GM18907 (cell line): Measurements from ENCODE around the gene TSPAN15.
"Not testable (repeated sequence)": the region's sequence is repeated elsewhere in the genome, so short reads cannot be mapped to it uniquely, and the experiment has no call there.

ENCODE experiments used
- ATAC-seq: cut with Tn5 transposase; IDR thresholded peaks from one replicate; pipeline ENCODE4 v1.9.1; 2021; ENCODE audit warnings: mild to moderate bottlenecking, moderate library complexity; ENCODE audit not compliant: unreplicated experiment

Gene TSPAN15

DNA sequence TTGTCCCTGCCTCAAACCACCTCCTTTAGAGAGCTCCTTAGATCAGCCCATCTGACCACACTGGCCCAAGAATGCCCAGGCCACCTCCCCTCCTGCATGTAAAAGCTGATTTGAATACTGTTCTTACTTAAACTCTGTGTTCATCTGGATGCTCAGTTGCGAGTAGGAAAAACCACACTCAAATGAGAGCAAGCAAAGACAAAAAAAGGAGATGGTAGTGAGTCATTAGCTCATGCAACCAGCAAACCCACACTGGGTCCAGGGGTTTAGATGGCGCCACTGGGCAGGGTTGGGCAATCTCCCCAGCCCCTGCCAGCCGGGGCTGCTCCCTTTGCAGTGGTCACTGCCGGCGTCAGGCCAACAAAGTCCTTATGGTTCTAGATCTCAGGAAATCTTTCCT lies 32.7 kb downstream of the TSPAN15 start:
- no peak for ATAC-seq

DNA sequence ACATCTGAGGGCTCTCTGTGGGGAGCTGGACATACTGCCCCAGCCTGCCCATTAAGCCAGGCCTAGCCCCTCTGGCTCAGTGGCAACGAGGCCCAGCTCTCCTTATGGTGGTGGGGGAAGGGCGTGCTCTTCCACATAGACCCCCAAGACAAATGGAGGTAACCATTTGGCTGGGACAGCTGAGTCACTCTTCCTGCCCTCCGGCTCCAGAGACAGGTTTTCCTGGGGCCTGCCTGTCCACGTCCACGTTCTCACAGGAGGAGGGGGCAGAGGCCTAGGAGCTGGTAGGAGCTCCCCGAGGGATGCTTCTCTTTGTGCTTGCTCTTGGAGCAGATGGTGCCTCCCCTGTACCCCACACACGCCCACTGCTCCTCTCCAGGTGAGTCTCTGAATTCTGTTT lies 33.5 kb downstream of the TSPAN15 start:
- no peak for ATAC-seq

DNA sequence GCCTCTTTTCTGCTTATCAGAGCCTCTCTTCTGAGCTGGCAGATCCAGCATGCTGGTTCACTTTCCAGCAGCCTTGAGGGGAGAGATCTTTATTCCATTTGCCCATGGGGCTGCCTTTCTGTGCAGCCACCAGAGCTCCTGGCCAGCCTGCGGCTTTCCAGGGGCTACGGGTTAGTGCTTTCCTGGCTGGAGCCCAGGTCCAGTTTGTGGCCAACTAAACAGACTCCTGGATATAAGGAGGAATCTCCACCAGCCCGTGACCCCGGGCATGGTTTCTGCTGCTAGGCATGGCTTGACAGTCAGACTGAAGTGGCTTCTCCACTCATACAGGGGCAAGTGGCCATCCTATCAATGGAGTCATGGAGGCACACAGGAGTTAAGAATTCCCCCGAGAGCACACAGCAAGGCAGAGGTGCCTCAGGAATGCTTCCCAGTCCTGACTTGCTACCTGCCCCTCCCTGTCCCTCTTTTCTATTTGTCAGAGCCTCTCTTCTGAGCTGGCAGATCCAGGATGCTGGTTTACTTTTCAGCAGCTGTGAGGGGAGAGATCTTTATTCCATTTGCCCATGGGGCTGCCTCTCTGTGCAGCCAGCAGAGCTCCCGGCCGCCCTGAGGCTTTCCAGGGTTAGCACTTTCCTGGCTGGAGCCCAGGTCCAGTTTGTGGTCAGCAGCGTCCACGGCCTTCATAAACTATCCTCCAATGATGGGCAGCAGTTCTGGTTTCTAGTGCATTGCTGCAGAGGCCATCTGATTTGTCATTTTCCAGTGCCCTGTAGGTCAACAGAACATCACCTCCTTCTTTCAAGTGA lies 35.9 kb downstream of the TSPAN15 start:
- ATAC-seq: no peak

DNA sequence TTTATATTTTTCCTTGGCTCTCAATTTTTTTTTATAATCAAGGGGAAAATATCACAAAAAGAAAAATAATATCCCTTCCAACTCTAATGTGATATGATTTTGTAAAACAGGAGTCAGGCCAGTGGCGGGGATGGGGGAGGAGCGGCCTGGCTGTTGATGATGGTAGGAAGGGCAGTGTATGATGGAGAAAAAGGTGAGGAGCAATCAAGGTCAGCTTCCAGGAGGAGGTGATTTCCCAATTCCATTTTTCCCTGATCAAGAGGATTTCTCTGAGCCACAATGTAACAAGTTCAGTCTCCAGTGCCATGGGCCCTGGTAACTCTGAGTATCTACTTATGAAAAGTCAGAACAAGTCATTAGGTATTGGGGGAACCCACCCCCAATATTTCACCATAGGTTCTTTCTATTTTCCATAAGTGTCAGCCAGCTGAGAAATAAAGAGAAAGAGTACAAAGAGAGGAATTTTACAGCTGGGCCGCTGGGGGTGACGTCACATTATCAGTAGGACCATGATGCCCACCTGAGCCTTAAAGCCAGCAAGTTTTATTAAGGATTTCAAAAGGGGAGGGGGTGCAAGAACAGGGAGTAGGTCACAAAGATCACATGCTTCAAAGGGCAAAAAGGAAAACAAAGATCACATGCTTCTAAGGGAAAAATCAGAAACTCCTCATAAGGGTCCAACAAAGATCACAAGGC lies 37.0 kb downstream of the TSPAN15 start:
- not testable (repeated sequence) for ATAC-seq

DNA sequence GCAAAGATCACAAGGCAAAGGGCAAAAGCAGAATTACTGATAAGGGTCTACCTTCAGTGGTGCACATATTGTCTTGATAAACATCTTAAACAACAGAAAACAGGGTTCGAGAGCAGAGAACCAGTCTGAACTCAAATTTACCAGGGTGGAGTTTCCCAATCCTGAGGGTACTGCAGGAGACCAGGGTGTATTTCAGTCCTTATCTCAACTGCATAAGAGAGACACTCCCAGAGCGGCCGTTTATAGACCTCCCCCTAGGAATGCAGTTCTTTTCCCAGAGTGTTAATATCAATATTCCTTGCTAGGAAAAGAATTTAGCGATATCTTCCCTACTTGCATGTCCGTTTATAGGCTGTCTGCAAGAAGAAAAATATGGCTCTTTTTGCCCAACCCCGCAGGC lies 37.6 kb downstream of the TSPAN15 start:
- ATAC-seq: not testable (repeated sequence)

DNA sequence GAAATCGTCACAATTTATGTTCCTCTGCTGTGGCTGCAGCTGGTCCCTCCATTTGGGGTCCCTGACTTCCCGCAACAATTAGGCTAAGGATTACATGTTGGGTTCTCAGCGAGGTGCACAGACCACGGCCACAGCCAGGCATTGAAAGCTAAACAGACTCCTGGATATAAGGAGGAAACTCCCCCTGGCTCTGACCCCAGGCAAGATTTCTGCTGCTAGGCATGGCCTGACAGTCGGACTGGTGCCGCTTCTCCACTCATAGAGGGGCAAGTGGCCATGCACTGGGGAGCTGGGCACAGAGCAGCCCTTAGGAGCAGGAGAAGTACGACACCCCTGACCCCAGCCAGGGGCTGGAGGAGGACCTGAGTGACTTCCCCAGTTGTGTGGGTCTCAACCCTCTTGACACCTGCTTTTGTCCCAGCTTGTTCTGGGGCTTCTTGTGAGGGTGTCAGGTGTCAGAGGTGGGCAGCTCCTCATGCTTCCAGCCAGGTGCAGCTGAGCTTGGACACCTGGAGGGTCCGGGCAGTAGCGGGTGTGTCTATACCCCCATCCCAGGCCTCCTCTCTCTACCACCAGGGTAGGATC lies 38.3 kb downstream of the TSPAN15 start:
- ATAC-seq: no peak

DNA sequence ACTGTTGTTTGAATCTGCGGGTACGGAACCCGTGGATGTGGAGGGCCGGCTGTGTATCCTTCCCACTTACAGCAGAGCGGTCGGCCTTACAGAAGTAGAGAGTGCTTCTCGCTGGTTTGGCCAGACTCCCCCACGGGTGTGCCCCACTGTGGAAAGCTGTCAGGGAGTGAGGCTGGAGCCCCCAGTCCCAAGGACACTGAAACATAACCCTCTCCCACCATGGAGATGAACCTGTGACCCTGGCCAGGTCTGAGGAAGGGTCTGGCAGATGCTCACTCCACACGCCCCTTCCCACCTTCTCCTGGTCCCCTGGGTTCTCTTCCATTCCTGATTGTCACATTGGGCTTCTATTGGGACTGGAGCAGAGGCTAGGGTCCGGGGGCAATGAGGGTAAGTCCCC lies 39.6 kb downstream of the TSPAN15 start:
- no peak for ATAC-seq

DNA sequence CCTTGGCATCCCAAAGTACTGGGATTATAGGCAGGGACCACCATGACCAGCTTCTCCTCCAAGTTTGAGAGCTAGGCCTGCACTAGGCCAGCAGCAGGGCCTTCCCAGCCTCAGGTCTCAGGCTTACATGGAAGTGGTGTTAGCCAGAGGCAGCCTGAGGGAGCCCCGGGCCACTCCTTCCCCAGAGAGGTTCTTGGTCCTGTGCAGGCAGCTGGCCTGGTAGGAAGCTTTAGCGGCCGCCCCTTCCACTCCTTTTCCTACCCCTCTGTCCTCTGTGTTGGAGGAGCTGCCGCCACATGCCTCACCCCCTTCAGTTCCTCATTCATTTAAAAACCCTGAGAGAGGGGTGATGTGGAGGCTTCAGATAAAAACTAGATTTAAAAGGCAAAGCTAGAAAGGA lies 40.3 kb downstream of the TSPAN15 start:
- no peak for ATAC-seq

DNA sequence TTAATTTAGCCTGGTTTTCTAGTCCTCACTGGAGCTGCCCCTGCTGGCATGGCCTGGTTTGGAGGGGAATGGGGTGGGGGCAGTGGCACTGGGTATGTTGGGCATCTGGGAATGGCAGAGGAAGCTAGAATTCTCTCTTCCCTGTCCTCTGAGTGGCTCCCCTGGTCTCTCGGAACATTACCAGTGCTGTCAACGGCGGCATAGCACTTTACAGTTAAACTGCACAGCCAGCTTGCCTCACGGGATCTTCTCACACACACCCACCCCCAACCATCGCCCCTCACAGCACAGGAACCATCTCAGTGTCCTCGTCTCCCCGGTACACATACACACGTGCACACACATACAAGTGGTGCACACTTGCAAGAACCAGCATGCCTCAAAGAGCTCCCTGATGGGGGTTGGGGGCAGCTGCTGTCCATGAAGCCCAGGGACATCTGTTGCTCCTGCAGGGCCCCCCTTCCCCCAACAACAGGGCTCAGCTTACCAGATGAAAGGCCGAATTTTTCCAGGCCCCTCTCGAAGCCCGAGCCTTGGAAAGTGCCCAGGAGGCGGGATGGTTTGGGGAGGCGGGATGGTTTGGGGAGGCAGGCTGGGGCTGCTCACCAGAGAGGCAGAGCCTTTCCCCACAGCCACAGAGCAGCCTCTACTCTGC lies 41.0 kb downstream of the TSPAN15 start:
- ATAC-seq: no peak

DNA sequence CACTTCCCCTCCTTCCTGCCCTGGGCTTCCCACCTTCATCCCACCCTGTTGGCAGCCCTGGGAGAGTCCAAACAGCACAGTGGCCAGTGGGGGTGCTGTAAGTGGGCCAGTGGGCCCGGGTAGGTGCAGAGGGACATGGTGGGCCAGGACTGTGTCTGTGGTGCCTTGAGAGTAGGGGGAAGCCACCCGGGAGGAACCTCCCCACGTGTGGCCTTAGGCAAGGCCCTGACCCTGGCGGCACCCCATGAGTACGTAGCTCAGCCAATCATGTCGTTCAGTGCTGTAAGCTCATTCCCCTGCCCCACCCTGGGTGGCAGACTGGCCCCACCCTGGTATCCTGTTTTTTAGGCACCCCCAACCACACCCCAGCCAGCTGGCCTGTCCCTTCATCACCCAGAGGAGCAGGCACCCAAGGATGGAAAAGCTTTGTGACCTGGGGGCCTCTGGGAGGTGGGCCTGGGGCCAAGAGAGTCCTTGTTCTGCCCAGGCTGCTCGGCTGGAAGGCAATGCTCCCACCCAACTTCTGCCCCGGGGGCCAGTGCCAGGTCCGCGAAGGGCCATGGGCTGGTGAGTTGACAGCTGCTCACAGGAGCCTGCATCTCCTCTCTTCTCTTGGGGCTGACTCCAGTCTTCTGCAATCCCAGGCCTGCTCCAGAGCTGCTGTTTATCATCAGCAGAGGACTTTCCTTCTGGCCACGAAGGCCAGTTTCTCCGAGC lies 41.6 kb downstream of the TSPAN15 start:
- no peak for ATAC-seq

DNA sequence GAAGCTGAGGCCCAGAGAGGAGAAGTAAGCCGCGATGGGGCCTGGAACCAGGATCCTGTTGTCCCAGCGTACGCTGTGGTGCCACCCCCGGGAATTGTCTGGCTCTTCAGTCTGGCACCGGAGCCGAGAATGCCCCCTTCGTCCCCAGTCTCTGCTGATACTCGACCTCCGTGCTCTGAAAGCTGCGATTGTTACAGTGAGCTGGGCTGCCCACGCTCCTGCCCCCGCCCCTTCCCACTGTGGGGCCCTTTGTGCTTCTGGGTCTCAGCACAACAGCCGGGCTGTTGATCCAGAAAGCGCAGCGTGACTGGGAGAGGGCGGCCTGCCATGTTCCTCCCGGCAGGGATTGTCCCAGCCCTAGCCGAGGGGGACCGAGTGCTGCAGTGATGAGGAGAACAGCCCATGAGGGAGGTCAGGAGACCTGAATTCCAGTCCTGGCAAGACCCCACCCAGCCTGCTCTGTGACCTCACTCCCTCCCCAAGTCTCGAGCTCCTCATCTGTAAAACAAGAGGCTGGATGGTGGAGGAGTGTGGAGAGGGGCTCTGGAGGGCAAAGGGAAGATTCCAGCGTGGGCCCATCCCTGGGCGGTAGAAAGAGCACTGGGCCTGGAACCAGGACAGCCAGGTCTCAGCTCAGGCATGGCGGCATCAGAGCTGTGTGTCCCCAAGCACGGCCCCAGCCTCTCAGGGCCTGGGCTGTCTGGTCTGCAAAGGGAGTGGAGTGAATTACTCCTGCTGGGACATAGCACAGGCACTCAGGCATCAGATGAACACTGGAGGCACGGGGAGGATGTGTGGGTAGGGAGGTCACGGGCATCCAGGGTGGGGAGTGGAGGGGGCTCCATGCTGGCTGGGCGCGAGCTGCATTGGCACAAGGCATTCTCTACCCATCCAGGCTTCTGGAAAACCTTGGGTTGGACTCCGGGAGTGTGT lies 43.6 kb downstream of the TSPAN15 start:
- no peak for ATAC-seq

DNA sequence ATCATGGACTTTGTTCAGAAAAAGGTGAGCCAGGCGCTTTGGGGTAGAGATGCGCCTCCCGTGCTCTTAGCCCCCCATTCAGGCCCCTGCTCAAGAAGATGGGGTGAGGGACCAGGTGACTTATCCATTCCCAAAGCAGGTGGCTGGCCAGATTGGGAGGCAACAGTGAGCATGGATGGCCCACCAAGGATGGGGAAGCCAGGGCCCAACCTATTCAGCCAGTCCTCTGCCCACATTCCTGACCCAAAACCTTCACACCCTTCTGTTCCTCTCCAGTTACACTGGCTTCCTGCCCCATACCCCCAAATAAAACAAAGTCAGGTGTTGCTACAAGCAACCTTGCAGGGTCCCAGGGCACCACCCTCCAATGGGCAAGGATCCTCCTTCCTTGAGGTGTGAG lies 44.4 kb downstream of the TSPAN15 start:
- no peak for ATAC-seq

DNA sequence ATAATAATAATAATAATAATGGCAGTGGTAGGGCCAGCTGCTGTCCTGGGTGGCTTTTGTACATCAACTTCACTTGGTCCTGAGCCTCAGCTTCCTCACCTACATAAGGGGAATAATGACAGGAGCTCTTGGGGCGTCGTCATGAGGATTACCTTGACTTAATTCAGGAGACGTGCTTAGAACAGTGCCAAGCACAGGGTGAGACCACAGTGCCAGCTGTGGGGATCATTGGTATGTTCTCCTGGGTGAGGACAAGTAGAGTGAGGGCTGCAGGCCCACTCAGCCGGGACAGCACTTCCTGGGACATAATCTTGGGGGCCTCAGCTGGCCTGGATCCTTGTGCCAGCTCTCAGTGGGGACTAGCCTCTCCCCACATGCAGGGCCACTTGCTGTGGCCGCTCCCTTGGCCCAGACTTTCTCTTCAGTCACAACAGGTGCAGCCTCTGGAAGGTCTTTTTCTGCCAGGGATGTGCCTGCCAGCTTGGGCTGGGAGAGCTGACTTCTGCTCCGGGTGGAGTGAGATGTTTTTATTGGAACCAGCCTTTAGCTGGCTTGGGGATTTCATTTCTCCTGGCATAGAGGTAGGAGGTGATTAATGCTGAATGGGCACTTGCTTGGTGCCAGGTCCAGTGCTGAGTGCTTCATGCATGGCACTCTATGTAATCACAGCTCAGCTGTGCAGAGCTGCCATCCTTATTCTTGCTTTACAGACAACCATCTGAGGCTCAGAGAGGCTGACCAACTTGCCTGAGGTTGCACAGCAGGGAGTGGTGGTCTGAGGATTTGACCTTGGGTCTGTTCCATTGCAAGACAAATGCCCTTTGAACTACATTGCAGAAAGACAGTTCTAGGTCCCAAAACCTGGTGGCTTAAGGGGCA lies 45.3 kb downstream of the TSPAN15 start:
- ATAC-seq: no peak

DNA sequence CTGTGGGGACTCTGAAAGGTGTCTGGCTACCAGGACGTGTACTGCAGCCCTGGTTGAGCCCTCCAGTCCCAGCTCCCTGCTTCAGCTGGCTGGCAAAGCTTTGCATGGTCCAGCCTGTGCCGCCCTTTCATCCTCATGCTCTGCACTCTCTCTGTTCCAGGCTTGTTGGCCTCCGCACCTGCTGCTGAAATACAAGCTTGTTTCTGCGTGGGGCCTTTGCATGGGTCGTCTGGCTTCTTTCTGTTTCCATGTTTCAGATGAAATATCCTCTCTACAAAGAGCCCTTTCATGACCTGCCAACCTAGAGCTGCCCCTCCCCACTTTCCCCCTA lies 45.9 kb downstream of the TSPAN15 start:
- no peak for ATAC-seq

DNA sequence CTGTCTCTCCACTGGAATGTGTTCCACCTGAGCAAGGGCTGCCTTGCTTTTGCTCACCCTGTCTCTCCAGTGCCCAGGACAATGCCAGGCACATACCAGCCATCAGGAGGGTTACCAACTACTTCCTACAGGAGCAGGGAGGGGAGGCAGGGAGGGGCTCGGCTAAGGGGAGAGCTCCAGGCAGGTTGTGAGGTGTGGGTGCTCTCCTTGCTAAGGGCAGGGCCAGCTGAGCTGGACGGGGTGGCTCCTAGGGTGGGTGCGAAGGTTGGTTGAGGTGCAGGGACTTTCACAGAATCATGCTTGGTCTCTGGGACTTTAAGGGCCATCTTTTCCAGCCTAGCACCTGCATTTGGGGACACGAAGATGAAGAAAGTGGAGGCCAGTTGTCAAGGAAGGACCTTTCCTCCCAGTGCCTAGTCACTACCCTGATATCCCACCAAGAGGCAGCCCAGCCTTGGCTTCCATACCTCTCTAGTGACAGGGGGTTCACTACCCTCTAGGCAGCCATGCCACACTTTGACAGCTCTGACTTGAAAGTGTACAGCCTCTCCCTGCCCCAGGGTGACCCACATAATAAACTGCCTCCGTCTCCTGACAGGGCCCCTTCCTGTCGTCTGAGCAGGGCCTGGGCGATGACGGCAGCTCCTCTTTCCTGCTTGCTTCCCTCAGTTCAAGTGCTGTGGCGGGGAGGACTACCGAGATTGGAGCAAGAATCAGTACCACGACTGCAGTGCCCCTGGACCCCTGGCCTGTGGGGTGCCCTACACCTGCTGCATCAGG lies 46.5 kb downstream of the TSPAN15 start:
- ATAC-seq: no peak

DNA sequence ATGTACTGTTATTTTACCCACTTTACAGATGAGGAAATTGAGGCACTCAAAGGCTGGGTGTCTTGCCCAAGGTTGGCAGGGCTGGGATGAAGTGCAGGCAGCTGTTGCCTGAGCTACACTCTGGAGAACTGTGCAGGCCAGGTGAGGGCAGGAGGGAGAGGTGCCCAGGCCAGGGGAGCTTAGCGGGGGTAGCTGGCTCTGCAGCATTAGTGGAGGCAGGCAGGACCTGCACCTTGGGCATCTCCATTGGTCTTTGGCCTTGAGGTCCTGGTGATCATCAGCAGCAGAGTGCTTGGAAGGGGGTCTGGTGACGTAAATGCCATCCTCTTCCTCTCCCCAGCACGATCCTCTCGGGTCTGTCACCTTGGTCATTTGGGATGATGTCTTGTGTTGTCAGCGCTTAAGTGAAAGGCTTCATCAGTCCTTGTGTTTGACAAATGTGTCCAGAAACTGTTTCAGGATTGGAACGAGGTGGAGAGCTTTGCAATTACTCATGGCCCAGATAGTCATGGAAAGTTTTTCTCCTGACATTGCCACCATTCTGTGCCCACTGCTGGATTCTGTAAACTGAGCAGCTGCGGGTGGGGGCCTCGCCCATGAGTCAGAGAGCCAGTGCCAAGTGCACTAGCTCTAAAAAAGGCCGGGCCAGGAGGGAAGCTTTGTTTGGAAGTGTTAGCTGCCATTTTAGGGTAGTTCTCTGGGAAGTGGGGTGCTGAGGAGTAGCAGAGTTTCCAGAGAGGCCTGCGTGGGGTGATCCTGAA lies 47.6 kb downstream of the TSPAN15 start:
- ATAC-seq: no peak
